Endothelial cell of umbilical vein (primary cell): ENCODE measurements around the gene FANK1. TPM values are rescaled to one million over a fixed set of nuclear protein-coding genes. Genes with fewer than 3 reads are reported as not detected.

Experiments
- BruUV-seq: library from RNA; stranded (reverse); fragments of 400-500 nt; replicated peaks from 2 replicates; lab custom pipeline; 2021; lab: Mats Ljungman, UMichigan
- CTCF ChIA-PET: fragments of 300-600, 350-600 bp; sonication (Branson Sonifier 250); formaldehyde crosslinking; loops from one replicate; lab custom pipeline; 2021; ENCODE audit warnings: antibody characterized with exemption, inconsistent platforms; lab: Charles Lee
- POLR2A ChIA-PET: fragments of 300-600, 350-600 bp; sonication (Branson Sonifier 250); formaldehyde crosslinking; loops from one replicate; lab custom pipeline; 2021; ENCODE audit warnings: antibody characterized with exemption, inconsistent platforms; lab: Charles Lee
- DNase-seq: peaks from one replicate; pipeline ENCODE4 v3.0.0-alpha.2; 2011; ENCODE audit warnings: low read depth, low spot score
- FAIRE-seq: peaks from 2 replicates; lab custom pipeline; 2011; peaks lifted over from hg19 to GRCh38; lab: Jason Lieb, UNC
- H2AFZ ChIP-seq: 2 replicates; pipeline ENCODE4 v1.6.0; 2012; ENCODE audit warnings: low read depth, low read length, control low read depth, inconsistent platforms
- H3K27ac ChIP-seq: 2 replicates; pipeline ENCODE4 v1.5.1; 2011; ENCODE audit warnings: low read depth, mild to moderate bottlenecking, control low read depth, low read length, moderate library complexity; ENCODE audit not compliant: insufficient read depth
- H3K27me3 ChIP-seq, 2 experiments: 2 replicates each; pipeline versions ENCODE4 v1.6.0 to v1.6.1; 2011; ENCODE audit warnings: low read length in 2 of 2, mixed read lengths in 1 of 2; ENCODE audit not compliant: control insufficient read depth in 2 of 2, insufficient read depth in 2 of 2
- H3K36me3 ChIP-seq, 2 experiments: 2 replicates in 1 of 2; 3 replicates in 1 of 2; pipeline ENCODE4 v1.5.1; 2011; ENCODE audit warnings: low read length in 2 of 2, mild to moderate bottlenecking in 1 of 2, moderate library complexity in 1 of 2; ENCODE audit not compliant: control insufficient read depth in 2 of 2, insufficient read depth in 2 of 2; ENCODE audit errors: extremely low read depth in 1 of 2
- H3K4me1 ChIP-seq: 3 replicates; pipeline ENCODE4 v1.5.1; 2011; ENCODE audit warnings: mild to moderate bottlenecking, low read length; ENCODE audit not compliant: control insufficient read depth, insufficient read depth; ENCODE audit errors: extremely low read depth
- H3K4me2 ChIP-seq: 2 replicates; pipeline ENCODE4 v1.6.1; 2011; ENCODE audit warnings: low read length, control low read depth, mixed read lengths; ENCODE audit not compliant: insufficient read depth
- H3K4me3 ChIP-seq, 3 experiments: fragments of 200-600 bp in 1 of 3; sonication (generic), shearing (Covaris generic) in 1 of 3; replicated peaks in 1 of 3; 2 replicates each; pipeline ENCODE4 v1.5.1; 2011 to 2016; ENCODE audit warnings: control low read depth in 3 of 3, low read length in 3 of 3, mild to moderate bottlenecking in 2 of 3, inconsistent platforms in 1 of 3, low read depth in 1 of 3, moderate library complexity in 1 of 3; ENCODE audit not compliant: insufficient read depth in 1 of 3
- H3K79me2 ChIP-seq: 2 replicates; pipeline ENCODE4 v1.6.0; 2012; ENCODE audit warnings: low read length, inconsistent platforms; ENCODE audit not compliant: control insufficient read depth, insufficient read depth
- H3K9ac ChIP-seq: replicated peaks from 2 replicates; pipeline ENCODE3; 2011; ENCODE audit warnings: low read length, control low read depth; ENCODE audit not compliant: insufficient read depth; ENCODE audit errors: extremely low read depth
- H3K9me1 ChIP-seq: replicated peaks from 3 replicates; pipeline ENCODE4 v1.6.0; 2011; ENCODE audit warnings: mild to moderate bottlenecking, low read length; ENCODE audit not compliant: control insufficient read depth, insufficient read depth; ENCODE audit errors: extremely low read depth
- H3K9me3 ChIP-seq: replicated peaks from 2 replicates; pipeline ENCODE4 v1.5.1; 2012; ENCODE audit warnings: low read length, inconsistent platforms; ENCODE audit not compliant: control insufficient read depth, insufficient read depth
- H4K20me1 ChIP-seq: replicated peaks from 2 replicates; pipeline ENCODE3; 2011; ENCODE audit warnings: mild to moderate bottlenecking, low read length; ENCODE audit not compliant: control insufficient read depth, insufficient read depth; ENCODE audit errors: extremely low read depth
- CTCF ChIP-seq, 2 donors: IDR thresholded peaks; 1 replicate in 1 of 2; 2 replicates in 1 of 2; pipeline ENCODE4 v1.5.1; 2011; ENCODE audit warnings: low read length in 2 of 2, mild to moderate bottlenecking in 2 of 2, moderate library complexity in 2 of 2, control low read depth in 1 of 2, inconsistent platforms in 1 of 2, low read depth in 1 of 2; ENCODE audit not compliant: insufficient read depth in 1 of 2; ENCODE audit errors: extremely low read depth in 1 of 2
- EZH2 ChIP-seq: IDR thresholded peaks from 2 replicates; pipeline ENCODE4 v1.6.1; 2012; ENCODE audit warnings: borderline replicate concordance, low read depth, mild to moderate bottlenecking, moderate library complexity, low read length, inconsistent platforms; ENCODE audit not compliant: severe bottlenecking
- FOS ChIP-seq: IDR thresholded peaks from 2 replicates; pipeline ENCODE4 v1.6.1; 2011; ENCODE audit warnings: mild to moderate bottlenecking, low read length, moderate library complexity, borderline replicate concordance; ENCODE audit not compliant: insufficient read depth
- GATA2 ChIP-seq: IDR thresholded peaks from 2 replicates; pipeline ENCODE4 v1.7.0; 2011; ENCODE audit warnings: low read depth, mild to moderate bottlenecking, moderate library complexity, mixed read lengths, low read length; ENCODE audit not compliant: insufficient read length, insufficient read depth
- JUN ChIP-seq: IDR thresholded peaks from 2 replicates; pipeline ENCODE4 v1.6.1; 2011; ENCODE audit warnings: borderline replicate concordance, low read depth; ENCODE audit not compliant: insufficient read length, insufficient read depth
- MAX ChIP-seq: IDR thresholded peaks from 2 replicates; pipeline ENCODE4 v1.6.1; 2011; ENCODE audit not compliant: insufficient read depth, insufficient read length
- MYC ChIP-seq: IDR thresholded peaks from one replicate; pipeline ENCODE4 v1.6.1; 2011; ENCODE audit warnings: mild to moderate bottlenecking, low read depth, low read length
- POLR2A ChIP-seq: IDR thresholded peaks from 2 replicates; pipeline ENCODE4 v1.6.1; 2012; ENCODE audit warnings: low read depth, mild to moderate bottlenecking, control low read depth, low read length
- POLR2AphosphoS5 ChIP-seq: IDR thresholded peaks from 2 replicates; pipeline ENCODE4 v1.6.1; 2012; ENCODE audit warnings: low read depth, mild to moderate bottlenecking, control low read depth, low read length, moderate library complexity; ENCODE audit not compliant: insufficient read depth
- dilution Hi-C: fragments of 300-500 bp; cut with MboI; formaldehyde crosslinking; loops from one replicate; pipeline ENCODE4 v1.15.0; 2019; ENCODE audit warnings: low sequenced_read_pairs; ENCODE audit not compliant: extremely low pct_ligation_motif_present
- intact Hi-C: fragments of 100-400 bp; cut with micrococcal nuclease; formaldehyde crosslinking; loops from one replicate; pipeline ENCODE4 v1.10.0; 2022
- polyA plus RNA-seq, 4 experiments: library from polyadenylated mRNA; depleted of rRNA in 3 of 4; stranded (reverse) in 3 of 4; unstranded in 1 of 4; fragments of >200 nt; gene quantifications; 2 replicates each; pipeline versions ENCODE4 v1.2.1 to v1.2.3, GENCODE V29; 2011 to 2012; ENCODE audit warnings: missing spikeins in 1 of 4
- total RNA-seq: library from RNA; stranded (reverse); gene quantifications from 2 replicates; pipeline ENCODE4 v1.2.3, GENCODE V29; 2021

Gene FANK1
- total and polyA plus RNA-seq, 2 donors (not counting 3 experiments of a cell fraction or from before 2014, with no cell fraction given): 1.6 to 1.9 TPM

GRCh38 chr10:126052171-126052570 is 155.8 kb downstream of the FANK1 start:
- H3K4me2 ChIP-seq: no peak overlapping the region
- no peaks in the 10 kb centered on the region for H3K9me3 ChIP-seq
- intact Hi-C loops (no loop called here), dilution Hi-C loops (no loop called here)
- no peak for TF ChIP-seq FOS
- no peak for TF ChIP-seq MAX
- TF ChIP-seq EZH2: no peak
- no peak for TF ChIP-seq CTCF (IDR thresholded peaks at IDR 0.05; ENCODE audit: extremely low read depth in 1 of 2, insufficient read depth in 1 of 2, low read depth in 1 of 2, low read length in 2 of 2)
- no peak for TF ChIP-seq MYC
- no peak for TF ChIP-seq JUN
- no peak for TF ChIP-seq POLR2A
- no peak for TF ChIP-seq GATA2
- no peak for TF ChIP-seq POLR2AphosphoS5
- no peaks in the 10 kb centered on the region for H4K20me1 ChIP-seq
- no TSS peak for BruUV-seq
- H3K79me2 ChIP-seq: no peaks in the 10 kb centered on the region
- H3K27ac ChIP-seq: no peak overlapping the region
- no peaks in the 10 kb centered on the region for H3K27me3 ChIP-seq
- H3K9me1 ChIP-seq: no peaks in the 10 kb centered on the region
- no peak for DNase-seq
- peaks cover 22% of the 10 kb centered on the region for H3K4me1 ChIP-seq
- FAIRE-seq: no peak
- H2AFZ ChIP-seq: no peak overlapping the region
- no peaks in the 10 kb centered on the region for H3K36me3 ChIP-seq
- no peak overlapping the region for H3K4me3 ChIP-seq
- POLR2A ChIA-PET: no interaction called here
- H3K9ac ChIP-seq: no peak overlapping the region
- CTCF ChIA-PET: no interaction called here
